HCT116 (cell line): ENCODE results near the gene CLGN. TPM values are rescaled to one million over a fixed set of nuclear protein-coding genes. Genes with fewer than 3 reads are reported as not detected.

ENCODE experiments used
- total RNA-seq: library from RNA; stranded (reverse); gene quantifications from one replicate; pipeline ENCODE4 v1.2.1, GENCODE V29; 2021; ENCODE audit not compliant: unreplicated experiment

The CLGN gene
- total RNA-seq, 1 experiment from 2014 or later = 1.4 TPM

Other genes with a start within 250 kb of the CLGN start
- 52.2 TPM for gene SCOC, start 54.0 kb downstream of the CLGN start, total RNA-seq
- gene MGAT4D, start 70.6 kb upstream of the CLGN start, total RNA-seq = not detected
- gene ELMOD2, start 96.5 kb upstream of the CLGN start, total RNA-seq = 26.6 TPM
- not detected for gene UCP1, start 141.3 kb upstream of the CLGN start, total RNA-seq